K562 (cell line): ENCODE data around the gene SNX17. TPM values are rescaled to one million over a fixed set of nuclear protein-coding genes. Genes with fewer than 3 reads are reported as not detected.
A peak's percentile ranks its signal among the peaks of the same experiment; 100 is the strongest.

ENCODE experiments used
- CAMTA2 ChIP-seq: fragments of 250-450 bp; sonication (Bioruptor Pico); conservative IDR thresholded peaks from 2 replicates; pipeline ENCODE4 v1.5.1; 2022
- ELF2 ChIP-seq: fragments of 250-450 bp; sonication (Bioruptor Pico); IDR thresholded peaks from 2 replicates; pipeline ENCODE4 v1.5.0; 2021; ENCODE audit warnings: mild to moderate bottlenecking
- GTF2A2 ChIP-seq: IDR thresholded peaks from 2 replicates; pipeline ENCODE4 v1.6.1; 2016; ENCODE audit warnings: mild to moderate bottlenecking, missing genetic modification characterization, missing compliant biosample characterization
- KDM4B ChIP-seq, 2 experiments: fragments of 450-650 bp in 1 of 2; sonication (generic) in 1 of 2; IDR thresholded peaks; 2 replicates each; pipeline ENCODE4 v1.6.1; 2016 to 2017; ENCODE audit warnings: borderline replicate concordance in 2 of 2, antibody characterized with exemption in 1 of 2, low read depth in 1 of 2, mild to moderate bottlenecking in 1 of 2
- KLF13 ChIP-seq: fragments of 450-650 bp; IDR thresholded peaks from 2 replicates; pipeline ENCODE4 v1.6.1; 2016; ENCODE audit warnings: missing genetic modification characterization, low read depth, mild to moderate bottlenecking, missing compliant biosample characterization, moderate library complexity, borderline replicate concordance
- KLF6 ChIP-seq: fragments of 250-450 bp; sonication (Bioruptor Pico); IDR thresholded peaks from 2 replicates; pipeline ENCODE4 v1.4.0; 2020; ENCODE audit warnings: mild to moderate bottlenecking, moderate library complexity, borderline replicate concordance
- PTTG1 ChIP-seq: fragments of 450-650 bp; IDR thresholded peaks from 2 replicates; pipeline ENCODE4 v1.6.1; 2016; ENCODE audit warnings: low read depth, mild to moderate bottlenecking, missing genetic modification characterization, missing compliant biosample characterization
- RNF2 ChIP-seq: sonication (generic); IDR thresholded peaks from 2 replicates; pipeline ENCODE4 v1.6.1; 2016
- SPI1 ChIP-seq: IDR thresholded peaks from 2 replicates; pipeline ENCODE4 v1.6.1; 2011; ENCODE audit warnings: low read depth, low read length, control low read depth, borderline replicate concordance
- TAF1 ChIP-seq: IDR thresholded peaks from 2 replicates; pipeline ENCODE4 v1.6.1; 2011; ENCODE audit warnings: mild to moderate bottlenecking, low read length, moderate library complexity; ENCODE audit not compliant: insufficient read depth, control insufficient read depth, severe bottlenecking; ENCODE audit errors: extremely low read depth
- TCF3 ChIP-seq: sonication (generic); formaldehyde crosslinking; IDR thresholded peaks from 2 replicates; pipeline ENCODE4 v1.4.0; 2020; ENCODE audit warnings: mild to moderate bottlenecking, missing genetic modification reagents
- TGIF2 ChIP-seq: sonication (generic); formaldehyde crosslinking; IDR thresholded peaks from 2 replicates; pipeline ENCODE4 v1.8.1; 2022; ENCODE audit warnings: mild to moderate bottlenecking, missing genetic modification reagents, moderate library complexity
- polyA plus RNA-seq, 8 experiments: library from polyadenylated mRNA; depleted of rRNA in 4 of 8; stranded (reverse) in 5 of 8; unstranded in 3 of 8; fragments of >200 nt; fragmentation: Nextera tagmentation in 2 of 8; fragmentation: Illumina TruSeq in 1 of 8; extraction: Ambion mirVana in 2 of 8; extraction: Trizol in 1 of 8; gene quantifications; 2 replicates each; pipeline versions ENCODE4 v1.2.1 to v1.2.3, GENCODE V29; 2011 to 2014; ENCODE audit warnings: inconsistent platforms in 1 of 8, missing spikeins in 1 of 8
- total RNA-seq, 7 experiments: library from RNA; depleted of rRNA in 6 of 7; stranded (reverse); fragments of >200 nt in 6 of 7; fragmentation: Illumina TruSeq in 2 of 7; extraction: Trizol in 2 of 7; gene quantifications; 2 replicates each; pipeline versions ENCODE4 v1.2.1 to v1.2.3, GENCODE V29; 2011 to 2021; ENCODE audit warnings: low replicate concordance in 1 of 7
- TF ChIP-seq, protein P1 (sequence below): fragments of 450-650 bp; formaldehyde crosslinking; IDR thresholded peaks from 2 replicates; pipeline ENCODE4 v1.4.0; 2022; ENCODE audit warnings: missing genetic modification characterization
- TF ChIP-seq, protein P2 (sequence below): fragments of 450-650 bp; conservative IDR thresholded peaks from 2 replicates; pipeline ENCODE4 v1.6.1; 2016; ENCODE audit warnings: missing genetic modification characterization, low read depth, mild to moderate bottlenecking, missing compliant biosample characterization, moderate library complexity
- TF ChIP-seq, protein P3 (sequence below), 2 experiments: IDR thresholded peaks; 2 replicates each; pipeline ENCODE4 v1.6.1; 2012; ENCODE audit warnings: improper control_type of control experiment in 2 of 2, low read depth in 2 of 2, low read length in 2 of 2, borderline replicate concordance in 1 of 2
- TF ChIP-seq, protein P4 (sequence below): fragments of 450-650 bp; conservative IDR thresholded peaks from 2 replicates; pipeline ENCODE4 v1.6.1; 2016; ENCODE audit warnings: missing genetic modification characterization, low read depth, mild to moderate bottlenecking, control low read depth, missing compliant biosample characterization

SNX17 gene
- total and polyA plus RNA-seq, 9 of the 15 experiments (the other 6 are each of a cell fraction or from before 2014, with no cell fraction given): 3.0 to 75.7 (median 54.6) TPM

DNA sequence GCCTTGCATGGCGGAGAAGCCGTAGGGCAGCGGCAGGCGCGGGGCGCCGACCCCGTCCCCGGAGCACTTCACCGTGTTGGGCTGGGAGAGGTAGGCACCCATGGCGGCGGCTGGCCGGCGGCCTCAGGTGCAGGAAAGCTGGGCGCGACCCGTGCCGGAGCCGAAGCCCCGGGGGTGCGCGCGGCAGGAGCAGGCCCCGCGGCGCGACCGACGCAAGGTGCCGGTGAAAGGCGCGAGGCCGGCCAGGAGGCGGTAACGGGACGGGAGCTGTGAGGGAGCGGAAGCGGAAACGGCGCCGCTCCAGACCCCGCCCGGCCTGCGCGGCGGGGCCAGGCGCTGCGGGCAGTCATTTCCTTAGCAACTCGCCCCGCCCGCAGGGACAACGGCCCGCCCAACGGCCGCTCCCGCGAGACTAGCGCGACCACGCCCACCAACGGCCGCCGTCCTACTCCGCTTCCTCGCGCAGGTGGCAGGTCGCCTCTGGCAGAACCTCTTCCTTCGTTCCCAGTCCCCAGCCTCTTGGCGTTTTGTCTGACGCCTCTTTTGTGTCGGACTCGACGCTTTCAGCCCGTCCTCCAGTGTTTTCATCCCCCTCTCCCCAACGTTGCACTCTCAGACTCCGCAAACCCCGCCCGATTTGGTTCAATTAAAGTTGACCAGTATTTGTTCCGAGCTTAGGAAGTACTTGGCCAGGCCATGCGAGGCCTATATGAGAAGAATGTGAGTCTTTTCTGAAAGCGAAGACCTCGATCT is 39.1 kb downstream of the SNX17 start, which contains the start of gene PPM1G (continued):
- TF ChIP-seq, protein P1, sequence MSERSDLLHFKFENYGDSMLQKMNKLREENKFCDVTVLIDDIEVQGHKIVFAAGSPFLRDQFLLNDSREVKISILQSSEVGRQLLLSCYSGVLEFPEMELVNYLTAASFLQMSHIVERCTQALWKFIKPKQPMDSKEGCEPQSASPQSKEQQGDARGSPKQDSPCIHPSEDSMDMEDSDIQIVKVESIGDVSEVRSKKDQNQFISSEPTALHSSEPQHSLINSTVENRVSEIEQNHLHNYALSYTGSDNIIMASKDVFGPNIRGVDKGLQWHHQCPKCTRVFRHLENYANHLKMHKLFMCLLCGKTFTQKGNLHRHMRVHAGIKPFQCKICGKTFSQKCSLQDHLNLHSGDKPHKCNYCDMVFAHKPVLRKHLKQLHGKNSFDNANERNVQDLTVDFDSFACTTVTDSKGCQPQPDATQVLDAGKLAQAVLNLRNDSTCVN: 0 out of 2 replicates have a peak, but pooled peaks have one; percentile 46
- TF ChIP-seq TCF3 (peak; percentile 4; the same call in 1 of the 2 replicates), PTTG1 (tag) (no peak), GTF2A2 (0 out of 2 replicates have a peak, but pooled peaks have one; percentile 16), CAMTA2 (no peak), KLF13 (tag) (peak; percentile 83; the same call in 1 of the 2 replicates), KLF6 (CRISPR knock-in tag) (peak; percentile 45; the same call in 1 of the 2 replicates), TGIF2 (CRISPR knock-in tag) (peak; percentile 96; the same call in 1 of the 2 replicates), RNF2 (0 out of 2 replicates have a peak, but pooled peaks have one; percentile 51), KDM4B (IDR thresholded peaks at IDR 0.05; ENCODE audit: borderline replicate concordance in 2 of 2, low read depth in 1 of 2) (peak in 1 of 2 experiments; percentile 36; a peak in 1 of 4 replicates), ELF2 (CRISPR knock-in tag) (no peak), SPI1 (peak; percentile 36; the same call in 1 of the 2 replicates), TAF1 (peak; percentile 91)
- TF ChIP-seq, protein P2, sequence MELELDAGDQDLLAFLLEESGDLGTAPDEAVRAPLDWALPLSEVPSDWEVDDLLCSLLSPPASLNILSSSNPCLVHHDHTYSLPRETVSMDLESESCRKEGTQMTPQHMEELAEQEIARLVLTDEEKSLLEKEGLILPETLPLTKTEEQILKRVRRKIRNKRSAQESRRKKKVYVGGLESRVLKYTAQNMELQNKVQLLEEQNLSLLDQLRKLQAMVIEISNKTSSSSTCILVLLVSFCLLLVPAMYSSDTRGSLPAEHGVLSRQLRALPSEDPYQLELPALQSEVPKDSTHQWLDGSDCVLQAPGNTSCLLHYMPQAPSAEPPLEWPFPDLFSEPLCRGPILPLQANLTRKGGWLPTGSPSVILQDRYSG (tag): peak; percentile 78
- TF ChIP-seq, protein P3, sequence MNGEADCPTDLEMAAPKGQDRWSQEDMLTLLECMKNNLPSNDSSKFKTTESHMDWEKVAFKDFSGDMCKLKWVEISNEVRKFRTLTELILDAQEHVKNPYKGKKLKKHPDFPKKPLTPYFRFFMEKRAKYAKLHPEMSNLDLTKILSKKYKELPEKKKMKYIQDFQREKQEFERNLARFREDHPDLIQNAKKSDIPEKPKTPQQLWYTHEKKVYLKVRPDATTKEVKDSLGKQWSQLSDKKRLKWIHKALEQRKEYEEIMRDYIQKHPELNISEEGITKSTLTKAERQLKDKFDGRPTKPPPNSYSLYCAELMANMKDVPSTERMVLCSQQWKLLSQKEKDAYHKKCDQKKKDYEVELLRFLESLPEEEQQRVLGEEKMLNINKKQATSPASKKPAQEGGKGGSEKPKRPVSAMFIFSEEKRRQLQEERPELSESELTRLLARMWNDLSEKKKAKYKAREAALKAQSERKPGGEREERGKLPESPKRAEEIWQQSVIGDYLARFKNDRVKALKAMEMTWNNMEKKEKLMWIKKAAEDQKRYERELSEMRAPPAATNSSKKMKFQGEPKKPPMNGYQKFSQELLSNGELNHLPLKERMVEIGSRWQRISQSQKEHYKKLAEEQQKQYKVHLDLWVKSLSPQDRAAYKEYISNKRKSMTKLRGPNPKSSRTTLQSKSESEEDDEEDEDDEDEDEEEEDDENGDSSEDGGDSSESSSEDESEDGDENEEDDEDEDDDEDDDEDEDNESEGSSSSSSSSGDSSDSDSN (IDR thresholded peaks at IDR 0.05; ENCODE audit: borderline replicate concordance in 1 of 2, low read depth in 2 of 2, low read length in 2 of 2): peak in 1 of 2 experiments; percentile 80; a peak in 1 of 4 replicates
- TF ChIP-seq, protein P4, sequence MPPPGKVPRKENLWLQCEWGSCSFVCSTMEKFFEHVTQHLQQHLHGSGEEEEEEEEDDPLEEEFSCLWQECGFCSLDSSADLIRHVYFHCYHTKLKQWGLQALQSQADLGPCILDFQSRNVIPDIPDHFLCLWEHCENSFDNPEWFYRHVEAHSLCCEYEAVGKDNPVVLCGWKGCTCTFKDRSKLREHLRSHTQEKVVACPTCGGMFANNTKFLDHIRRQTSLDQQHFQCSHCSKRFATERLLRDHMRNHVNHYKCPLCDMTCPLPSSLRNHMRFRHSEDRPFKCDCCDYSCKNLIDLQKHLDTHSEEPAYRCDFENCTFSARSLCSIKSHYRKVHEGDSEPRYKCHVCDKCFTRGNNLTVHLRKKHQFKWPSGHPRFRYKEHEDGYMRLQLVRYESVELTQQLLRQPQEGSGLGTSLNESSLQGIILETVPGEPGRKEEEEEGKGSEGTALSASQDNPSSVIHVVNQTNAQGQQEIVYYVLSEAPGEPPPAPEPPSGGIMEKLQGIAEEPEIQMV (tag): peak; percentile 39; the same call in 1 of the 2 replicates
